ENCODE results near the gene CEP112. TPM values are rescaled to one million over a fixed set of nuclear protein-coding genes. Genes with fewer than 3 reads are reported as not detected.
"Not testable (repeated sequence)": the region's sequence is repeated elsewhere in the genome, so short reads cannot be mapped to it uniquely, and the experiment has no call there.

Gene CEP112
- total RNA-seq, 4 donors from 2014 or later, result 0.53 to 41.3 (median 5.7) TPM

- H3K27ac ChIP-seq, result no peak overlapping the region
- H3K4me1 ChIP-seq, result no peaks in the 10 kb centered on the region
- DNase-seq, result no peak
- TF ChIP-seq POLR2A (IDR thresholded peaks at IDR 0.05), result no peak
- no peak for TF ChIP-seq CTCF (IDR thresholded peaks at IDR 0.05)
- no peaks in the 10 kb centered on the region for H3K27me3 ChIP-seq
- H3K36me3 ChIP-seq, result no peaks in the 10 kb centered on the region
- no peaks in the 10 kb centered on the region for H3K9me3 ChIP-seq
- H3K4me3 ChIP-seq, result no peak overlapping the region
Measured at GRCh38 chr17:65733314-65733713, 458.6 kb downstream of the CEP112 start.

GRCh38 chr17:65732667-65733066, 459.3 kb downstream of the CEP112 start:
- not testable (repeated sequence) for H3K36me3 ChIP-seq, H3K27me3 ChIP-seq, H3K27ac ChIP-seq, DNase-seq, H3K4me3 ChIP-seq, H3K4me1 ChIP-seq, H3K9me3 ChIP-seq

- no peak overlapping the region for H3K27ac ChIP-seq
- H3K9me3 ChIP-seq, result no peaks in the 10 kb centered on the region
- H3K27me3 ChIP-seq, result no peaks in the 10 kb centered on the region
- no peaks in the 10 kb centered on the region for H3K36me3 ChIP-seq
- no peak for DNase-seq
- H3K4me3 ChIP-seq, result no peak overlapping the region
- no peak for TF ChIP-seq POLR2A (IDR thresholded peaks at IDR 0.05)
- no peak for TF ChIP-seq CTCF (IDR thresholded peaks at IDR 0.05)
- H3K4me1 ChIP-seq, result no peaks in the 10 kb centered on the region
Measured at GRCh38 chr17:65730711-65731169, 461.2 kb downstream of the CEP112 start.

GRCh38 chr17:65729207-65729606, 462.7 kb downstream of the CEP112 start:
- Histone ChIP-seq H3K27me3 (no peaks in the 10 kb centered on the region), H3K4me1 (no peaks in the 10 kb centered on the region), H3K4me3 (no peak overlapping the region), H3K27ac (no peak overlapping the region), H3K9me3 (no peaks in the 10 kb centered on the region), H3K36me3 (no peaks in the 10 kb centered on the region)
- DNase-seq, result no peak
- TF ChIP-seq CTCF (IDR thresholded peaks at IDR 0.05), result no peak
- no peak for TF ChIP-seq POLR2A (IDR thresholded peaks at IDR 0.05)

GRCh38 chr17:65727832-65728231, 464.1 kb downstream of the CEP112 start:
- H3K9me3 ChIP-seq, result no peaks in the 10 kb centered on the region
- no peaks in the 10 kb centered on the region for H3K36me3 ChIP-seq
- no peak overlapping the region for H3K4me3 ChIP-seq
- no peak overlapping the region for H3K27ac ChIP-seq
- no peaks in the 10 kb centered on the region for H3K4me1 ChIP-seq
- no peaks in the 10 kb centered on the region for H3K27me3 ChIP-seq
- no peak for DNase-seq
- TF ChIP-seq POLR2A (IDR thresholded peaks at IDR 0.05), result no peak
- TF ChIP-seq CTCF (IDR thresholded peaks at IDR 0.05), result no peak

GRCh38 chr17:65727246-65727645, 464.7 kb downstream of the CEP112 start:
- DNase-seq, result no peak
- TF ChIP-seq CTCF (IDR thresholded peaks at IDR 0.05), result no peak
- no peak for TF ChIP-seq POLR2A (IDR thresholded peaks at IDR 0.05)
- no peaks in the 10 kb centered on the region for H3K4me1 ChIP-seq
- H3K27ac ChIP-seq, result no peak overlapping the region
- H3K27me3 ChIP-seq, result no peaks in the 10 kb centered on the region
- no peaks in the 10 kb centered on the region for H3K9me3 ChIP-seq
- H3K36me3 ChIP-seq, result no peaks in the 10 kb centered on the region
- H3K4me3 ChIP-seq, result no peak overlapping the region
